Cardiac septum (tissue), 1 donor: Measurements from ENCODE around the gene WDR70. TPM values are rescaled to one million over a fixed set of nuclear protein-coding genes. Genes with fewer than 3 reads are reported as not detected.
A peak's percentile ranks its signal among the peaks of the same experiment; 100 is the strongest.
"Not testable (repeated sequence)": the region's sequence is repeated elsewhere in the genome, so short reads cannot be mapped to it uniquely, and the experiment has no call there.

Source experiments
- DNase-seq: peaks from one replicate; pipeline ENCODE4 v3.0.0-alpha.2; 2020; ENCODE audit warnings: low spot score
- intact Hi-C: fragments of 100-400 bp; cut with DNase I; formaldehyde crosslinking; loops from one replicate; pipeline ENCODE4 v1.14.0; 2022
- total RNA-seq: library from RNA; stranded (reverse); fragmentation: NEBNext Ultra II Directional; extraction: Animal tissue kit (Norgen Biotek cat#: 25700); gene quantifications from one replicate; pipeline ENCODE4 v1.2.1, GENCODE V29; 2021
- donor health status: DM: no; HTN: no; CAD: no.

Gene WDR70
- total RNA-seq, 1 donor from 2014 or later = 16.0 TPM

DNA sequence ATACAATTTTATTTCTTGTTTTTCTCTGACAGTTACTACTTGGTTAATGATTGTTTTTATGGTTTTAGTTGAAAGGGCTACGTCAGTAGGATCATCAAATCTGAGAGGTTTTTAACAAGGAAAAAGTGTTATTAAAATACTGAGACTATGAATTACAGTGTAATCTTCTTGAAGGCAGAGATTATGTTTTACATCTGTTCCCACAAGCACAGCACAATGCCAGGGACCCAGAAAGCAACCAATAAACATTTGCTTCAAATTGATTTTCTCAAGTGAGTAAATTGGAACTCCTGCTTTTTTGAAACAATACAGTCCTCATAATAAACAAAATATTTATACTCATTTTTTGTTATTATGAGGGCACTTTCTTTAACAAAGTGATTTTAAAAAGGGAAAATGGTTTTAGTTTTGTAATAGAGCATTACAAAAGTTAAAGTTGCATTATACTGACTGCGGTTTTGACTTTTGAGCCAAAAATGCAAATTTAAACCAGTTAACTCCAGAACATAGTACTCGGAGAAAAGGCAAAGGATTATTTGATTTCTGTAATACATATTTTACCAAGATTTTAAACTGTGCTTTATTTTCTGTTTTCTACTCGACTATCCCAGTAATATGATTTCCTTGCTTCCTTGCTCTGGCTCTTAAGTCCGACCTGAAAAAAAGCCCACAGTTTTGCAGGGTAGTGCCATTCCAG lies 283.8 kb downstream of the WDR70 start:
- no peak for DNase-seq
- intact Hi-C loops = no loop called here

DNA sequence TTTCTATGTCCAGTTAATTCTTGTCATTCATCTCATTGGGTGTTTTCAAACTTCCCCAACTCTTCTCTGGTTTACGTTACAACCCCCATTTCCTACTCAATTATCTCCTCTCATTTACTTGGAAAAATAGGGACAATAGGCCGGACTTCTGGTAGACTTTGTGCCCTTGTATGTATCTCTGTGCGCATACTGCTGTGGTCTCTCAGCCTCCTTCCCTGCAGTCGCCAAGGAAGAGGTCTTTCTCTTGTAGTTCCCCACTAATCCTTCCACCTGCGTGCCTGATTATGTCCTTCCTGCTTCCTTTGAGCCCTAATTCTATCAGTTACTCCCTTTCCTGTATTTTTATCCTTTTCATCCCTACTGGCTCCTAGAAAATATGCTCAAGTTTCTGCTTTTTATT lies 284.4 kb downstream of the WDR70 start:
- intact Hi-C loops = no loop called here
- no peak for DNase-seq

DNA sequence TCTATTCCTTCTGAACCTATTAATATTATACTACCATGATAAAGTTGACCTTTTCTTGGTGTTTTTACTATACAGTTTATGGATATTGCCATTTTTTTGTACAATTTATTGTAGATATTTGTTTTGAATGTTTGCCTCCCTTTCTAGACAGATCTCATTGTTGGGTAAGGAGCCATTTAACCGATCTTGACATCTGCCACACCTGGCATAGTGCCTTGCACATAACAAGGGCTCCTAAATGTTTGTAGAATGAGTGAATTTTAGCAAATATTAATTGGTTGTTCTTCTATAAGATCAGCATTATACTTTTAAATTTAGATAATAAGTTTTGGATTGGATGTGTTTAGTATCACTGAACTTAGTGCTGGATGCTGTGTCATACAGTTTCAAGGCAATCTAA lies 285.4 kb downstream of the WDR70 start:
- intact Hi-C loops = no loop called here
- DNase-seq = no peak

DNA sequence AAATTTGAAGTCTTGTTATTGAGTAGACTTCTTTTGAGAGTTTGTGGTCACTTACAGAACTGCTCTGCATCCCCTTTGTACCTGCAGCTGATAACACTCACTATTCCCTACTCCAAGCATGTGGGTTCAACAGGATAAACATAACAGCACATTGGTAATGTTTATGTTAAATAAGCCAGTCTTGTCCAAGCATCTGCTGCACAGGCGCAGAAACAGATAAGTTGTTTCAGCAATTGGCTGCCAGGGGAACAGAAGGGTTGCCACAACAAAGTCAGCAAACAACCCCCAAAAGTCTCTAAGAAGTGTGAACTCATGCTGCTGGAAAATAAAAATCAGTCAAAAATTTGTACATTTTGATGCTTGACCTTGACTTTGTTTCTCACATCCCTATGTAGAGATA lies 286.2 kb downstream of the WDR70 start:
- intact Hi-C loops = no loop called here
- no peak for DNase-seq

DNA sequence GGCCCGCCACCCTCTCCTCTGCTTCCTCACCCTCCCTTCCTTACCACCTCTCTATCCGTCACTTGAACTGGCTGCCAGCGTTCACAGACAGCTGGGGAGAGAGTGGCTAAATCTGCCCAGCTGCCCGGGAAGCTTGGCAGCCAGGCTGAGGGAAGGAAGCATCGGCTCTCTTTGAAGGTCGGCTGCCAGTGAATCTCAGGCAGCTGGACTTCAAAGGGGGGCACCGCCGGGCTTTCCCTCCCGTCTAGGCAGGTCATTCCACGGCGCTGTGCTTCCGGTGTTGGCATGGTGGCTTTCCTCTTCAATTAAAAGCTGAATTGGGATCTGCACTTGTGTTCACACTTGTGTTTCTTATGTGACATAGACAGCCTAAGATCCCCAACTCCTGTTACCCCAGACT lies 286.8 kb downstream of the WDR70 start:
- intact Hi-C loops = no loop called here
- peak; percentile 83 for DNase-seq

DNA sequence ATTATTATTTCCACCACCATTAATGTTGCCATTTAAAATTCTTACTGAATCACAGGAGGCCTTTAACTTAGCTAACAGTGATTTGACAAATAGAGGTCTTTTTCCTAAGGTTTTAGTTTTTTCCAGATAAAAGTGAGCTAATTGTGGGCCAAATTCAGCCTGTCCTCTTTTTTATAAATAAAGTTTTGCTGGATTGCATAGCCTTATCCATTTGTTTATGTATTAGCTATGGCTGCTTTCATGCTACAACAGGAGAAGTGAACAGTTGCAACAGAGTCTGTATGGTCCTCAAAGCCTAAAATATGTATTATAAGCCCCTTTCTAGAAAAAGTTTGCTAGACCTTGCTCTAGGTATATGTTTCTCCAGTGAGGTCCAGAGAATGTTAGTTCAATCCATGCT lies 288.3 kb downstream of the WDR70 start:
- intact Hi-C loops = no loop called here
- DNase-seq = no peak

DNA sequence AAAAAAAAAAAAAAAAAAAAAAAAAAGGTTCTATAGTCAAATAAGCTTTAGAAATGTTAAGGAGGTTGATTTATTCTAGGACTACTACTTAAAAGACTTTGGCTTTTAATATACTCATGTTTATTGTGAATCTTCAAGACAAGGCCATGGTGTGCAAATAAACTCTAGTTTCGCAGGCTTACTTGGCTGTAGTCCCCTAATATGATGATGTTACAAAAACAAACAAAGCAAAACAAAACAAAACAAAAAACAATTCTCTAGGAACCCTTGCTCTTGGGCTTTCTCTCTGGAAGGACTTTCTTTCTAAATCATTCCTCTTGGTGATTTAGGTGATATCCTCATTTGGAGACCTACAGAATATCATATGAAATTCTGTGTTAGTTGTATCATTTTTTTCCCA lies 288.7 kb downstream of the WDR70 start:
- intact Hi-C loops = no loop called here
- no peak for DNase-seq

DNA sequence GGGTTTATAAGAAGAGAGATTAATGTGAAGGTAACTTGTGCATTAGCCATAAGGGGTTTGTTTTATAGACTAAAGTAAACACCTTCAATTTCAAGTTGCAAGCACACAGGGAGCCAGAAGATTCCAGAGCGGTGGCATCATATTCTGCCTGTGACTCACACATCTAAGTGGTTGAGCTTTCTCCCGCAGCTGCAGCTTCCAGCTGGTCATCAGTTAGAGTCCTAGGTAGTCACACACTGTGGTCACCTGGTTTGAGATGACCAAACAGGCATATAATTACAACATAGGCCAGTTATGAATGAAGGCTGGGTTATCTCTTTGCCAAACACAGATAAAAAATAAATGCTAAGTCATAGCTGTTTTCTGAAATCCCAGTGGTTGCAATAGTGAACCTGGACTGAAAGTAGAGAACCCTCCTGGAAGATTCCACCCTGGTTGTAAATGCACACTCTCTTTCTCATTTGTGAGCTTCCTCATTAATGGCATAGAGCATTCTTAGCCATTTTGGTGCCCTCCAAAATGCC lies 289.5 kb downstream of the WDR70 start:
- intact Hi-C loops = no loop called here
- DNase-seq = no peak

DNA sequence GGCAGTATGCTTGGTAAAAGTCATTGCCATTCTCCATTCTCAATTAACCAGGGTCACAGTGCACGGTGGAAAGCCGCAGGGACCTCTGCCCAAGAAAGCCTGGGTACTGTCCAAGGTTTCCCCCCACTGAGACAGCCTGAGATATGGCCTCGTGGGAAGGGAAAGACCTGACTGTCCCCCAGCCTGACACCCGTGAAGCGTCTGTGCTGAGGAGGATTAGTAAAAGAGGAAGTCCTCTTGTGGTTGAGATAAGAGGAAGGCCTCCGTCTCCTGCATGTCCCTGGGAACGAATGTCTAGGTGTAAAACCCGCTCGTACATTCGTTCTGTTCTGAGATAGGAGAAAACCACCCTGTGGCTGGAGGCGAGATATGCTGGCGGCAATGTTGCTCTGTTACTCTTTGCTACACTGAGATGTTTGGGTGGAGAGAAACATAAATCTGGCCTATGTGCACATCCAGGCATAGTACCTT lies 293.0 kb downstream of the WDR70 start:
- intact Hi-C loops, DNase-seq: not testable (repeated sequence)

DNA sequence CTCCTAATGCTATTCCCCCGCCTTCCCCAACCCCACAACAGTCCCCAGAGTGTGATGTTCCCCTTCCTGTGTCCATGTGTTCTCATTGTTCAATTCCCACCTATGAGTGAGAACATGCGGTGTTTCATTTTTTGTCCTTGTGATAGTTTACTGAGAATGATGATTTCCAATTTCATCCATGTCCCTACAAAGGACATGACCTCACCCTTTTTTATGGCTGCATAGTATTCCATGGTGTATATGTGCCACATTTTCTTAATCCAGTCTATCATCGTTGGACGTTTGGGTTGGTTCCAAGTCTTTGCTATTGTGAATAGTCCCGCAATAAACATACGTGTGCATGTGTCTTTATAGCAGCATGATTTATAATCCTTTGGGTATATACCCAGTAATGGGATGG lies 295.2 kb downstream of the WDR70 start:
- DNase-seq, intact Hi-C loops: not testable (repeated sequence)

DNA sequence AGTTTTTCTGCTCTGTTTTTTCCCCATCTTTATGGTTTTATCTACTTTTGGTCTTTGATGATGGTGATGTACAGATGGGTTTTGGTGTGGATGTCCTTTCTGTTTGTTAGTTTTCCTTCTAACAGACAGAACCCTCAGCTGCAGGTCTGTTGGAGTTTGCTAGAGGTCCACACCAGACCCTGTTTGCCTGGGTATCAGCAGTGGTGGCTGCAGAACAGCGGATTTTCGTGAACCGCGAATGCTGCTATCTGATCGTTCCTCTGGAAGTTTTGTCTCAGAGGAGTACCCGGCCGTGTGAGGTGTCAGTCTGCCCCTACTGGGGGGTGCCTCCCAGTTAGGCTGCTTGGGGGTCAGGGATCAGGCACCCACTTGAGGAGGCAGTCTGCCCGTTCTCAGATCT lies 300.2 kb downstream of the WDR70 start:
- intact Hi-C loops, DNase-seq: not testable (repeated sequence)

DNA sequence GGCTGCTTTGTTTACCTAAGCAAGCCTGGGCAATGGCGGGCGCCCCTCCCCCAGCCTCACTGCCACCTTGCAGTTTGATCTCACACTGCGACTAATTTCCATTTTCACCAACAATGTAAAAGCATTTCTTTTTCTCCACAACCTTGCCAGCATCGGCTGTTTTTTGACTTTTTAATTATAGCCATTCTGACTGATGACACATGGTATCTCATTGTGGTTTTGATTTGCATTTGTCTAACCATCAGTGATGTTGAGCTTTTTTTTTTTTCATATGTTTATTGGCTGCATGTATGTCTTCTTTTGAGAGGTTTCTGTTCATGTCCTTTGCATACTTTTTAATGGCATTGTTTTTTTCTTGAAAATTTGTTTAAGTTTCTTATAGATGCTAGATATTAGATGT lies 300.8 kb downstream of the WDR70 start:
- intact Hi-C loops, DNase-seq: not testable (repeated sequence)

DNA sequence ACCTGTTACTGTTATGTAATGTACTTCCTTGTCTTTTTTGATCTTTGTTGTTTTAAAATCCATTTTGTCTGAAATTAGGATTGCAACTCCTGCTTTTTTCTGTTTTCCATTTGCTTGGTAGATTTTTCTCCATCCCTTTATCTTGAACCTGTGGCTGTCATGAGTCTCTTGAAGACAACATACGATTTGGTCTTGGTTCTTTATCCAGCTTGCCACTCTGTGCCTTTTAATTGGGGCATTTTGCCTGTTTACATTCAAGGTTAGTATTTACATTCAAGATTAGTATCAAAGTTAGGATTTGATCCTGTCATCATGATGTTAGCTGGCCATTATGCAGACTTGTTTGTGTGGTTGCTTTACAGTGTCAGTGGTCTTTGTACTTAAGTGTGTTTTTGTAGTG lies 304.0 kb downstream of the WDR70 start:
- intact Hi-C loops = no loop called here
- DNase-seq = no peak

DNA sequence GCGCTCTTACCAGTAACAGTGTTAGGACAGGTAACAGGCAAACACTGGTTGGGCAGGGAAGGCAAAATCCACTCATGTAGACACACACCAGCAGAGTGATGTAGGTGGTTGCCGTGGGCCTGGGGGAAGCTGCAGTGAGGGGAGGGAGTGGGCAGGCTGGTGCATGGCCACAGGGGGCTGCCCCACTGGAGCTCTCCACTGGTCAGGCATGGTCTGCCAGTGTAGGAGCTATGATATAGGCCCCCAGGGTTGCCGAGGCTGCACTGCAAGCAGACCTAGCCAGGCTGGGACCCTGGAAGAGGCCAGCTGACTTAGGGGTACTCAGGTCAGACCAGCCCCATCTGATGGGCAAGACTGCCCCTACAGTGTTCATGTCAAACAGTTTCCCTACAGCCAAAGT lies 306.1 kb downstream of the WDR70 start:
- no peak for DNase-seq
- intact Hi-C loops = no loop called here

DNA sequence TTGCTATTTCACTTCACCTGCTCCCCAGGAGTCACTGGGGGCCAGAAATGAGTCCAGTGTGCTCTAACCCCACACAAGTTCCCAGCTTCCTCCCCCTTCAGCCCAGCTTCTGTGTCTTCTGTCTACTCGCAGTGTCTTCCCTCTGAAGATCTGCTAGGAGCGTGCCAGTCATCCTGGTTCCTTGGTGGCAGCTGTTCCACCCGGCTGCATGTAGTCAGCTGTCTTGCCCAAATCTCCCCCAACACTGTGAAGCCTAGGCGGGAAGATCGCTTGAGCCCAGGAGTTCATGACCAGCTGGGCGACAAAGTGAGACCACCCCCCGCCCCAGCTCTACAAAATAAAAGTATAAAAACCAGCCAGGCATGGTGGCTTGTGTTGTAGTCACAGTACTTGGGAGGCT lies 306.7 kb downstream of the WDR70 start:
- DNase-seq = no peak
- intact Hi-C loops = no loop called here

DNA sequence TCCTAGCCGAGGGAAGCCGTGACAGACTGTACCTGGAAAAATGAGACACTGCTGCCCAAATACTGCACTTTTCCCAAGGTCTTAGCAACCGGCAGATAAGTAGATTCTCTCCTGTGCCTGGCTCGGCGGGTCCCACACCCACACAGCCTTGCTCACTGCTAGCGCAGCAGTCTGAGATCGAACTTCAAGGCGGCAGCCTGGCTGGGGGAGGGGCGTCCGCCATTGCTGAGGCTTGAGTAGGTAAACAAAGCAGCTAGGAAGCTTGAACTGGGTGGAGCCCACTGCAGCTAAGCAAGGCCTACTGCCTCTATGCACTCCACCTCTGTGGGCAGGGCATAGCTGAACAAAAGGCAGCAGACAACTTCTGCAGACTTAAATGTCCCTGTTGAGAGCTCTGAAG lies 309.8 kb downstream of the WDR70 start:
- intact Hi-C loops, DNase-seq: not testable (repeated sequence)

DNA sequence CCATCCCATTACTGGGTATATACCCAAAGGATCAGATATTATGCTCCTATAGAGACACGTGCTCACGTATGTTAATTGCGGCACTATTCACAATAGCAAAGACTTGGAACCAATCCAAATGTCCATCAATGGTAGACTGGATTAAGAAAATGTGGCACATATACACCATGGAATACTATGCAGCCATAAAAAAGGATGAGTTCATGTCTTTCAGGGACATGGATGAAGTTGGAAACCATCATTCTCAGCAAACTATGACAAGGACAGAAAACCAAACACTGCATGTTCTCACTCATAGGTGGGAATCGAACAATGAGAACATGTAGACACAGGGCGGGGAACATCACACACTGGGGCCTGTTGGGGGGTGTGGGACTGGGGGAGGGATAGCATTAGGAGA lies 315.2 kb downstream of the WDR70 start:
- DNase-seq, intact Hi-C loops: not testable (repeated sequence)

DNA sequence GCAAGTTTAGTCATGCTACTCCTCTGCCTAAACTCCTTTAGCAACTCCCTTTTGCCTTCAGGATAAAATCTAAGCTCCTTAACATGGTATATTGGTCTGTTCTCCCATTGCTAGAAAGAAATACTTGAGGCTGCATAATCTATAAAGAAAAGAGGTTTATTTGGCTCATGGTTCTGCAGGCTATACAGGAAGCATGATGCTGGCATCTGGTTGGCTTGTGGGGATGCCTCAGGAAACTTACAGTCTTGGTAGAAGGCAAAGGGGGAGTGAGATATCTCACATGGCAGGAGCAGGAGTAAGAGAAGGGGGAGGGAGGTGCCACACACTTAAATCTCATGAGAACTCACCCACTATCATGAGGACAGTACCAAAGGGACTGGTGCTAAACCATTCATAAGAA lies 315.7 kb downstream of the WDR70 start:
- intact Hi-C loops = no loop called here
- DNase-seq = no peak

DNA sequence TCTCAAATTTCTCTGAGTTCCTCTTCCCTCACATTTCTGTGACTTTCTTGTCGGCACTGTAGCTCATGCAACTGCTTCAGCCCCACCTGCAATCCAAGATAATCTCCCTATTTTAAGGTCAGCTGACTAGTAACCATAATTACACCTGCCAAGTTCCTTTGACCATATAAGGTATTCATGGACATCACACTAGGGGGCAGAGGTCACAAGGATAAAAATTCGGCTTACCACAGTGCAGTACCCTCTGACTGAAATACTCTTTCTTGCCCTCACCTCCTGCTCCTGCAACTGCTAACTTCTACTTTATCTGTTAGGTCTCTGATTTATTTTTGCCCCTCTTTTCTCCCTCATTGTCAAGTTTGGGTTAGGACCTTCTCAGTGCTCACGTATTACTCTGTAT lies 316.5 kb downstream of the WDR70 start:
- intact Hi-C loops = no loop called here
- DNase-seq = no peak

DNA sequence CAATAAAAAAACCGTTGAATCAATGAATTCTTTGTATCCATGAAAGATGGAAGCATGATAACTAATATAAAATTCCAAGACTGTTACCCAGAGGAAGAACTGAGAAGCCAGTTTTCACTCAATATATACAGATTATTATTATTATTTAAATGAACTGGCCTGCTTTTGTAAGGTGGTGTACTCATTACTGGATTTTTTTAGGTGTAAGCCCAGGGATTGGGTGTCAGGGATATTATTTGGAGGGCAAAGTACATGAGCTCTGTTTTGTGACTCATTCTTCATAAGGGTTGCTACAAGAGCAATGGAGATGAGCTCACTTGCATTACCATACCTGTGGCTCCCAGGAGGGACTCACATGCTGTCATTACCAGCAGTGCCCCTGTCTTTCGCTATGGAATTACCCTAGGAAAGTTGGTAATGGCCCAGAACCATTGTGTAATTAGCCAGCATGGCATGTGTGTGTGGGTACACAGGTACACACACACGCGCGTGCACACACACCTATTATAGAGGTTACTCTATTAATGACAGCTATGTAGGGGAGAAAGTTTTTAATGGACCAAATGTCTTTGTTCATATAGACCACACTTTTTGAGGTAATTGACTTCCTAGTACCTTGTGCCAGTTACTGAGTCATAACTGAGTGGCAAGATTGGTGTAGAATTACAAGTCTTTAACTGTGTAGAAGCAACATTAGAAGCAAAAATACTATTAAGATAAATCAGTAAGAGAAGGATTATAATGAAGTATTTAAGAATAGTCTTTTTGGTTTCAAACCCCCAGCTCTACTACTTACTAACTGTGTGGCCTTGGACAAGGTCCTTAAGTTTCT lies 317.3 kb downstream of the WDR70 start:
- intact Hi-C loops = no loop called here
- no peak for DNase-seq

DNA sequence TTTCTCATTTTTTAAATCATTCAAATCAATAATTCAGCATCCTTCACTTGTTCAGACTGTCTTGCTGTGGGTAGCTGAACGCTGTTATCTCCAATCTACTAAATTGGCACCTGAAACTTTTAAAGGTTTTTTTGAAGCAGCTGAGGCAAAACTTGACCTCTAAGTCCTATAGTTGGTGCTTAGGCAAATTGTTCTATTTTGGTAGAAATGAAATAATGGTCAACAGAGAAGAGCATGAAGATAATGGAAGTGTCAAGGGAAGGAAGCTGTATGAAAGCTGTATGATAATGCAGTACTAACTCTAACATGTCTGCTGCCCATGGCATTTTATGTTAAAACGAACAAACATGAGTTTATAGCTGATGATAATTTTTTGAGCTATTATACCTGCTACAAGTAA lies 322.8 kb downstream of the WDR70 start:
- no peak for DNase-seq
- intact Hi-C loops = no loop called here
